ENCODE measurements around the gene CNTNAP2. TPM values are rescaled to one million over a fixed set of nuclear protein-coding genes. Genes with fewer than 3 reads are reported as not detected.

CNTNAP2 gene
- total and polyA plus RNA-seq, 2 of the 4 experiments (the other 2 are of a cell fraction): not detected

DNA sequence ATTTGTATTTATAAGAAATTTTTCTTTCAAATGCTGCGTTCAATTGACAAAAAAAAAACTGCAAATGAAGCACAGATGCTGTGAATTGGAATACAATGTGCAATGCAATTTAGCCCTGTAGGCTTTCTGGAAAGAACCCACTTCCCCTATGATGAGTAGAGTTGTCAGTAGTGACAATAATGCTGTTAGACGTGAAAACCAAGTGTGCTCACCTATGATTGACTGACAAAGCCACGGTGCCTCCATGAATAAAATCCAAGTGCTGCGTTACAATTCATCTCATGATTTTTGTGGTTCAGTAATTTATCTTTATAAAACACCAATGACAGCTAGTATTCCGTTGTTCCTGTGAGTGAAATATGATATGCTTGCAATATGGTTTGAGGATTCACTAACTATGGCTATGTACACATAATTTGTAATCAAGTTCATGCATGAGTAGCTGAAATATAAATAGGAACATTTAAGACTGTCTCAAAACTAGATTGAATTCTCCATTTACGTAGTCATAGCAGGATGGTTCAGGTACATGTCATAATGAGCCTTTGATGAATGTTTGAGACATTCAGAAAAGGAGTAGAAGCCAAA is 1160.3 kb downstream of the CNTNAP2 start:
- no peak overlapping the region for H3K56ac ChIP-seq (ENCODE audit: extremely low read depth, insufficient read depth, low read length)
- no peak overlapping the region for H4K5ac ChIP-seq (ENCODE audit: low read depth, low read length)
- H3K36me3 ChIP-seq (ENCODE audit: control insufficient read depth, insufficient read depth, low read length): no peaks in the 10 kb centered on the region
- no peak overlapping the region for H2AK9ac ChIP-seq (replicated peaks; ENCODE audit: low read depth, low read length, poor library complexity)
- dilution Hi-C loops (cut with HindIII; ENCODE audit: low sequenced_read_pairs, unreplicated experiment): no loop called here
- no TSS peak for BruUV-seq (replicated peaks)
- no peak overlapping the region for H3K27ac ChIP-seq (ENCODE audit: insufficient read depth, low read length)
- H3K14ac ChIP-seq (replicated peaks; ENCODE audit: low read depth, low read length): no peak overlapping the region
- no peak for TF ChIP-seq CHD1 (IDR thresholded peaks at IDR 0.05; ENCODE audit: low read depth, low read length)
- TF ChIP-seq, protein P1, sequence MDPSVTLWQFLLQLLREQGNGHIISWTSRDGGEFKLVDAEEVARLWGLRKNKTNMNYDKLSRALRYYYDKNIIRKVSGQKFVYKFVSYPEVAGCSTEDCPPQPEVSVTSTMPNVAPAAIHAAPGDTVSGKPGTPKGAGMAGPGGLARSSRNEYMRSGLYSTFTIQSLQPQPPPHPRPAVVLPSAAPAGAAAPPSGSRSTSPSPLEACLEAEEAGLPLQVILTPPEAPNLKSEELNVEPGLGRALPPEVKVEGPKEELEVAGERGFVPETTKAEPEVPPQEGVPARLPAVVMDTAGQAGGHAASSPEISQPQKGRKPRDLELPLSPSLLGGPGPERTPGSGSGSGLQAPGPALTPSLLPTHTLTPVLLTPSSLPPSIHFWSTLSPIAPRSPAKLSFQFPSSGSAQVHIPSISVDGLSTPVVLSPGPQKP (IDR thresholded peaks at IDR 0.05; ENCODE audit: borderline replicate concordance, low read depth, low read length): no peak
- no peak for TF ChIP-seq MAZ (IDR thresholded peaks at IDR 0.05; ENCODE audit: borderline replicate concordance, low read depth, low read length)
- TF ChIP-seq CEBPB (IDR thresholded peaks at IDR 0.05; ENCODE audit: low read depth, low read length): no peak
- TF ChIP-seq MAFK (IDR thresholded peaks at IDR 0.05; ENCODE audit: low read depth, low read length): no peak
- TF ChIP-seq RFX5 (IDR thresholded peaks at IDR 0.05; ENCODE audit: low read depth, low read length): no peak
- no peak for TF ChIP-seq NFE2L2 (IDR thresholded peaks at IDR 0.05; ENCODE audit: low read depth, low read length)
- TF ChIP-seq MXI1 (IDR thresholded peaks at IDR 0.05; ENCODE audit: borderline replicate concordance, low read depth, low read length): no peak
- TF ChIP-seq POLR2A (IDR thresholded peaks at IDR 0.05; ENCODE audit: low read depth, low read length): no peak
- TF ChIP-seq FOS (IDR thresholded peaks at IDR 0.05; ENCODE audit: low read depth, low read length): no peak
- TF ChIP-seq, protein P2, sequence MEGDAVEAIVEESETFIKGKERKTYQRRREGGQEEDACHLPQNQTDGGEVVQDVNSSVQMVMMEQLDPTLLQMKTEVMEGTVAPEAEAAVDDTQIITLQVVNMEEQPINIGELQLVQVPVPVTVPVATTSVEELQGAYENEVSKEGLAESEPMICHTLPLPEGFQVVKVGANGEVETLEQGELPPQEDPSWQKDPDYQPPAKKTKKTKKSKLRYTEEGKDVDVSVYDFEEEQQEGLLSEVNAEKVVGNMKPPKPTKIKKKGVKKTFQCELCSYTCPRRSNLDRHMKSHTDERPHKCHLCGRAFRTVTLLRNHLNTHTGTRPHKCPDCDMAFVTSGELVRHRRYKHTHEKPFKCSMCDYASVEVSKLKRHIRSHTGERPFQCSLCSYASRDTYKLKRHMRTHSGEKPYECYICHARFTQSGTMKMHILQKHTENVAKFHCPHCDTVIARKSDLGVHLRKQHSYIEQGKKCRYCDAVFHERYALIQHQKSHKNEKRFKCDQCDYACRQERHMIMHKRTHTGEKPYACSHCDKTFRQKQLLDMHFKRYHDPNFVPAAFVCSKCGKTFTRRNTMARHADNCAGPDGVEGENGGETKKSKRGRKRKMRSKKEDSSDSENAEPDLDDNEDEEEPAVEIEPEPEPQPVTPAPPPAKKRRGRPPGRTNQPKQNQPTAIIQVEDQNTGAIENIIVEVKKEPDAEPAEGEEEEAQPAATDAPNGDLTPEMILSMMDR (conservative IDR thresholded peaks at IDR 0.05; ENCODE audit: low read depth, low read length): no peak
- TF ChIP-seq BHLHE40 (IDR thresholded peaks at IDR 0.05; ENCODE audit: low read depth, low read length): no peak
- no peak for TF ChIP-seq RAD21 (IDR thresholded peaks at IDR 0.05; ENCODE audit: low read length)
- no peak for TF ChIP-seq SMC3 (IDR thresholded peaks at IDR 0.05; ENCODE audit: low read depth, low read length)
- no peak for TF ChIP-seq RCOR1 (IDR thresholded peaks at IDR 0.05; ENCODE audit: insufficient replicate concordance, low read length)
- TF ChIP-seq, protein P3, sequence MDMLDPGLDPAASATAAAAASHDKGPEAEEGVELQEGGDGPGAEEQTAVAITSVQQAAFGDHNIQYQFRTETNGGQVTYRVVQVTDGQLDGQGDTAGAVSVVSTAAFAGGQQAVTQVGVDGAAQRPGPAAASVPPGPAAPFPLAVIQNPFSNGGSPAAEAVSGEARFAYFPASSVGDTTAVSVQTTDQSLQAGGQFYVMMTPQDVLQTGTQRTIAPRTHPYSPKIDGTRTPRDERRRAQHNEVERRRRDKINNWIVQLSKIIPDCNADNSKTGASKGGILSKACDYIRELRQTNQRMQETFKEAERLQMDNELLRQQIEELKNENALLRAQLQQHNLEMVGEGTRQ (IDR thresholded peaks at IDR 0.05; ENCODE audit: low read depth, low read length): no peak
- no peaks in the 10 kb centered on the region for H3K27me3 ChIP-seq (ENCODE audit: control insufficient read depth, insufficient read depth, low read length)
- no peak overlapping the region for H3K4ac ChIP-seq (ENCODE audit: low read depth, low read length)
- H3K4me3 ChIP-seq (ENCODE audit: insufficient read depth, low read depth, low read length): no peak overlapping the region
- no peak overlapping the region for H3K18ac ChIP-seq (ENCODE audit: low read depth, low read length)
- ChIA-PET CTCF (no interaction called here), POLR2A (ENCODE audit: unreplicated experiment) (no interaction called here)
- no peak overlapping the region for H3K4me2 ChIP-seq (ENCODE audit: low read depth, low read length)
- H3K4me1 ChIP-seq (ENCODE audit: control insufficient read depth, insufficient read depth, low read length): no peaks in the 10 kb centered on the region
- H2AFZ ChIP-seq (replicated peaks; ENCODE audit: low read length, poor library complexity): no peak overlapping the region
- H2BK15ac ChIP-seq (ENCODE audit: low read depth, low read length): no peak overlapping the region
- H3K79me1 ChIP-seq (ENCODE audit: low read depth in 1 of 2, low read length in 2 of 2): no peaks in the 10 kb centered on the region
- no peak overlapping the region for H2BK20ac ChIP-seq (ENCODE audit: low read depth, low read length)
- intact Hi-C loops (cut with micrococcal nuclease): no loop called here
- H3K9me3 ChIP-seq (ENCODE audit: control insufficient read depth, insufficient read depth, low read length): no peaks in the 10 kb centered on the region
- no peak overlapping the region for H2AK5ac ChIP-seq (ENCODE audit: low read depth, low read length)
- H2BK120ac ChIP-seq (ENCODE audit: low read depth, low read length): no peak overlapping the region
- H3K9ac ChIP-seq (ENCODE audit: low read depth, low read length): no peak overlapping the region
- H3K23ac ChIP-seq (ENCODE audit: low read depth, low read length): no peak overlapping the region
- no peaks in the 10 kb centered on the region for H3K9me1 ChIP-seq (ENCODE audit: insufficient read depth, low read length)
- ATAC-seq (ENCODE audit: low read depth): no peak
- no peak overlapping the region for H4K8ac ChIP-seq (ENCODE audit: low read depth in 2 of 2, low read length in 2 of 2)
- no CpG with 5 or more reads among the region's 6 CpGs for whole genome bisulfite sequencing, 2 experiments (ENCODE audit: extremely low coverage in 2 of 2, insufficient read length in 1 of 2)
- H2BK5ac ChIP-seq (ENCODE audit: low read depth, low read length, poor library complexity, severe bottlenecking): no peak overlapping the region
- in situ Hi-C loops (cut with MboI; ENCODE audit: low sequenced_read_pairs): no loop called here
- H4K20me1 ChIP-seq (ENCODE audit: insufficient read depth, low read length): no peaks in the 10 kb centered on the region
- H4K91ac ChIP-seq (ENCODE audit: insufficient read depth, low read depth, low read length): no peak overlapping the region
- DNase-seq: no peak
